LNCaP clone FGC (cell line): ENCODE results near the gene WWTR1.

Source experiments
- DNase-seq: peaks from one replicate; pipeline ENCODE4 v3.0.0-alpha.2; 2011; ENCODE audit warnings: low read depth
- H3K4me3 ChIP-seq: 2 replicates; pipeline ENCODE4 v1.5.1; 2011; ENCODE audit warnings: mild to moderate bottlenecking, low read depth, low read length, control low read depth
- TF ChIP-seq, protein P1 (sequence below): IDR thresholded peaks from 2 replicates; pipeline ENCODE4 v1.5.1; 2012; ENCODE audit warnings: mild to moderate bottlenecking; ENCODE audit not compliant: control insufficient read depth, insufficient read depth; ENCODE audit errors: extremely low read depth

Gene WWTR1

DNA sequence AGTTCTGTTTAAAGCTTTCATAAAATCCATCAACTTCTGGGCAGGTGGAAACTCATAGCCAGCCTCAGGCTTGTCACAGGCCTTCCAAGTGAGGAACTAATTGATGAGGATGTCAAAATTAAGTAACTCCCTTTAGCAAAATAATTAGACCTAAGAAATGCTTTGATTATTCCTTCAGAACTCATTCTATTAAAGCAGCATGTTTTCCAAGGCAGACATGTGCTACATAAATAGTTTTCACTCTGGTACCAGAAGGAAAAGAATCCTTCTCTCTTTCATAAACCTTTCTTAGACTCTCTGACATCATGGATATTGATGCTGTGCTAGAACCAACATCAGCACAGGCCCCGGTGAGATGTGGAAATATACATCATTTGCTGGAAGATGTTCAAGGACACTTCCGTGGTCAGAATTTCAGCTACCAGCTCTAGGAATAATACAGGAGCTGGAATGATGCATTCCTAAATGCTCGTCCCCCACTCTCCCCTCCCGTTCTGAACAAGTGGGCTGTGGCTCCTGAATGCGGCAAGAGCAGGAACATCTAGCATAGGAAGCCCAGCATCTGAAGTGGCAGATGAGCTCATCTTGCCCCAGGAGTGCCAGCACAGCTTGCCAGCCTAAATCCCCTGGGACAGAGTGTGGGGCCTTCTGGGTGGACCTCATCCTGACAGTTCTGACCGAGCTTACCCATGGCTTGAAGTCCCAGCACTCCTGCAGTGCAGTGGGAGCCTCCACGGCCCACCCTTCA lies 82.4 kb downstream of the WWTR1 start:
- H3K4me3 ChIP-seq: no peak overlapping the region
- DNase-seq: no peak
- TF ChIP-seq, protein P1, sequence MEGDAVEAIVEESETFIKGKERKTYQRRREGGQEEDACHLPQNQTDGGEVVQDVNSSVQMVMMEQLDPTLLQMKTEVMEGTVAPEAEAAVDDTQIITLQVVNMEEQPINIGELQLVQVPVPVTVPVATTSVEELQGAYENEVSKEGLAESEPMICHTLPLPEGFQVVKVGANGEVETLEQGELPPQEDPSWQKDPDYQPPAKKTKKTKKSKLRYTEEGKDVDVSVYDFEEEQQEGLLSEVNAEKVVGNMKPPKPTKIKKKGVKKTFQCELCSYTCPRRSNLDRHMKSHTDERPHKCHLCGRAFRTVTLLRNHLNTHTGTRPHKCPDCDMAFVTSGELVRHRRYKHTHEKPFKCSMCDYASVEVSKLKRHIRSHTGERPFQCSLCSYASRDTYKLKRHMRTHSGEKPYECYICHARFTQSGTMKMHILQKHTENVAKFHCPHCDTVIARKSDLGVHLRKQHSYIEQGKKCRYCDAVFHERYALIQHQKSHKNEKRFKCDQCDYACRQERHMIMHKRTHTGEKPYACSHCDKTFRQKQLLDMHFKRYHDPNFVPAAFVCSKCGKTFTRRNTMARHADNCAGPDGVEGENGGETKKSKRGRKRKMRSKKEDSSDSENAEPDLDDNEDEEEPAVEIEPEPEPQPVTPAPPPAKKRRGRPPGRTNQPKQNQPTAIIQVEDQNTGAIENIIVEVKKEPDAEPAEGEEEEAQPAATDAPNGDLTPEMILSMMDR: no peak

DNA sequence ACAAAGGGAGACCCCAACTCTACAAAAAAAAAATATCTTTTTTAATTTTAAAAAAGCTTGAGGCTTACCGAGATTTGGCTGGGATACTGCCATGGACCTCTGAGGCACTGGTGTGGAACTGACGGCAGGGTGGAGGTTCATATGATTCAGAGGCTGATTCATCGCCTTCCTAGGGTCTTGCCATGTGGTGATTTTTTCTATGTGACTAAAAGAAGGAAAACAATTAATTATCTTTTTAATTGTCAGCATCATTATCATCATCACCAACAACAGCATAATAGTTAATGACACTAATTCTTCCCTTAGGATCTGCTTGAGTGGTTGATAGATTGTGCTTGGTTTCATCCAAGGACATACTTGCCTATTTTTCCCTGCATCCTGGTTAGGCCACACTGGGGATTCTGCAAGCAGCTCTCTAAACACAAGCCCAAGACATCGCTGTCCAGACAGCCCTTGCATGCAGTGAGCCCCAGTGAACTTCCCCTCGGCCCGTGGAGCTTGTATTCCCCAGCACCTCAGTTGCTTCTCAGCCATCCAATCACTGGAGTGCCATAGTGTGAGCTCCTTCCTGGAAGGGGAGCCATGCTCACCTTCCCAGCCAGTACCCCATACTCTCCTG lies 84.9 kb downstream of the WWTR1 start:
- no peak for DNase-seq
- no peak overlapping the region for H3K4me3 ChIP-seq
- TF ChIP-seq, protein P1: no peak

DNA sequence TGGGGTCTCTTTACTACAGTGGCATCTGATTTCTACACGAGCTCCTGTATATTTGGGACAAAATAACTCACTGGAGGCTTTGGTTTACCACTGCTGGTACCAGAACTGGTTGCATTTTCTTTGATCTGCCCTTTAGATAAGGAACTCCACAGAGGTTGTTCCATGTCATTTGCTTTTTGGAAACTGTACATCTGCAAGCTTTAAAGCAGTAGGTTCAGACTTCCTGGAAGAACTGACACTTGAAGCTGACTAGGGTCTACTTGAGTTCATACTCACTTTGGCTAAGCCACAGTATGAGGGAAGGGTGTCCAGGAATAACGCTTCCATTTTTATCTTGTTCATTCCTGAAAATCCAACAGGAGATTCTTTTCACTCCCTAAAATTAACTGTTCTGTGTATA lies 86.4 kb downstream of the WWTR1 start:
- no peak overlapping the region for H3K4me3 ChIP-seq
- DNase-seq: no peak
- TF ChIP-seq, protein P1: no peak

DNA sequence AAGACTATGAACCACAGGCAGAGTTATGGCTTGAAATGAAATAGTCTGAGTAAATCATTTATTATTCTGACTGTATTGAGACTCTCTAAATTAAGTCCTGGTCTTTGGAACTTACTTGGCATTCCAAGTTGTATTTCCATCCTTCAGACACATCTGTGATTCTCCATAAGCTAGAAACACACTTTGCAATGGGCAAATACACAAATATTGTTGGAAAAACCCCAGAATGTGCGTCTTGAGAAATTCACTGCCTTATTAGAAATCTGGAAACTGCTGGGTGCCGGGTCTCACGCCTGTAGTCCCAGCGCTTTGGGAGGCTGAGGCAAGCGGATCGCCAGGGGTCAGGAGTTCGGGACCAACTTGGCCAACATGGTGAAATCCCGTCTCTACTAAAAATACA lies 87.8 kb downstream of the WWTR1 start:
- TF ChIP-seq, protein P1: no peak
- DNase-seq: no peak

DNA sequence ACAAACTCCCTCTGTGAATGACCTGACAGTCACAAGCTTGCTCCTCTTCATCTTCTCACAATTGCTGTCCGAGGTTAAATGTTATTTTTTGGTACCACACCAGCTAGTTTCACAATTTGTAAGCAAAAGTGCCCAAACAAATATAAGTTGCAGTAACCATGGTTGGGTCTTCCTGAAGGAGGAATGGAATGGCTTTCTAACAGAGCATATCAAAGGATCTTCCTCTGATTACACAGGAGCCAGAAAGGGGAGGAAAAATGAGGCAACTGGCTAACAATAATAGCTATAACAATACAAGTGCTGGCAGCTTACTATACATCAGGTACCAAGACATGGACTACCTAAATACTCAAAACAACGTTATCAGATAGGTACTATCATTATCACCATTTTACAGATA lies 90.4 kb downstream of the WWTR1 start:
- H3K4me3 ChIP-seq: no peak overlapping the region
- TF ChIP-seq, protein P1: no peak
- DNase-seq: no peak

More for the DNA sequence above, 87.8 kb downstream of the WWTR1 start:
- H3K4me3 ChIP-seq: no peak overlapping the region

DNA sequence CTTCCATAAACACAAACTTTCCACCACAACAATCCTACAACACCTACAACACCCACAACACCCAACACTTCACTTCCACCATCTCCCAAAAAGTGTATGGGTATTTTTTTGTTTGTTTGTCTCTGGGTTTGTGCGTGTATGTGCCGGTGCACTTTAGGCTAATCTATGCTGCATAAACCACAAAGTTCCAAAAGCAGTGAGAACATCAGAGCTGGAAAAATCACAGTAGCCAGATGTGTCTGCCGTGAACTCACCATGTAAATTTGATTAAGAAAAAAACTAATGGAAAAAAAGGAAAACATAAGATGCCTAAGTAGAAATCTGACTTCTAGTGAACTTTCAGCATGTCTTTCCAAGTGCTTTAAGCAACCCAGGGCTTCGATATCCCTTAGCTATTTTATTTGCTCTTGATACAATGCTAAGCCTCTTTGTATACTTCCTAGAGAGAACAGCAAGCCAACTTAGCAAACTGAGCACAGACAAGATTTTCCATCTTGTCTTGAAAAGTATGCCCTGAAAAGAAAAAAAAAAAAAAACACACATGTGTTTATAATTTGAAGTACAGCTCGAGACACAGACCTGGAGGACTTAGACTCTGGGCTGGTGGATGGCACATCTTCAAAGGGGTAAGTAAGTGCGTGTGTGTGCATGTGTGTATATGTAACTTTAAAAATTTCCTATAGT lies 91.4 kb downstream of the WWTR1 start:
- no peak for DNase-seq
- TF ChIP-seq, protein P1: no peak
- no peak overlapping the region for H3K4me3 ChIP-seq
